ENCODE data around the gene FBXO40. TPM values are rescaled to one million over a fixed set of nuclear protein-coding genes. Genes with fewer than 3 reads are reported as not detected.
A peak's percentile ranks its signal among the peaks of the same experiment; 100 is the strongest.

The FBXO40 gene, protein sequence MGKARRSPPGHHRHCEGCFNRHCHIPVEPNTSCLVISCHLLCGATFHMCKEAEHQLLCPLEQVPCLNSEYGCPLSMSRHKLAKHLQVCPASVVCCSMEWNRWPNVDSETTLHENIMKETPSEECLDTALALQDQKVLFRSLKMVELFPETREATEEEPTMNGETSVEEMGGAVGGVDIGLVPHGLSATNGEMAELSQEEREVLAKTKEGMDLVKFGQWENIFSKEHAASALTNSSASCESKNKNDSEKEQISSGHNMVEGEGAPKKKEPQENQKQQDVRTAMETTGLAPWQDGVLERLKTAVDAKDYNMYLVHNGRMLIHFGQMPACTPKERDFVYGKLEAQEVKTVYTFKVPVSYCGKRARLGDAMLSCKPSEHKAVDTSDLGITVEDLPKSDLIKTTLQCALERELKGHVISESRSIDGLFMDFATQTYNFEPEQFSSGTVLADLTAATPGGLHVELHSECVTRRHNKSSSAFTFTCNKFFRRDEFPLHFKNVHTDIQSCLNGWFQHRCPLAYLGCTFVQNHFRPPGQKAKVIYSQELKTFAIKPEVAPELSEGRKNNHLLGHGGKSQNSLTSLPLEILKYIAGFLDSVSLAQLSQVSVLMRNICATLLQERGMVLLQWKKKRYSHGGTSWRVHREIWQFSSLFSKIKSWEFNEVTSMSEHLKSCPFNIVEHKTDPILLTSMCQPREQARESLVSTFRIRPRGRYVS
- total RNA-seq: not detected
- polyA plus RNA-seq: not detected

DNA sequence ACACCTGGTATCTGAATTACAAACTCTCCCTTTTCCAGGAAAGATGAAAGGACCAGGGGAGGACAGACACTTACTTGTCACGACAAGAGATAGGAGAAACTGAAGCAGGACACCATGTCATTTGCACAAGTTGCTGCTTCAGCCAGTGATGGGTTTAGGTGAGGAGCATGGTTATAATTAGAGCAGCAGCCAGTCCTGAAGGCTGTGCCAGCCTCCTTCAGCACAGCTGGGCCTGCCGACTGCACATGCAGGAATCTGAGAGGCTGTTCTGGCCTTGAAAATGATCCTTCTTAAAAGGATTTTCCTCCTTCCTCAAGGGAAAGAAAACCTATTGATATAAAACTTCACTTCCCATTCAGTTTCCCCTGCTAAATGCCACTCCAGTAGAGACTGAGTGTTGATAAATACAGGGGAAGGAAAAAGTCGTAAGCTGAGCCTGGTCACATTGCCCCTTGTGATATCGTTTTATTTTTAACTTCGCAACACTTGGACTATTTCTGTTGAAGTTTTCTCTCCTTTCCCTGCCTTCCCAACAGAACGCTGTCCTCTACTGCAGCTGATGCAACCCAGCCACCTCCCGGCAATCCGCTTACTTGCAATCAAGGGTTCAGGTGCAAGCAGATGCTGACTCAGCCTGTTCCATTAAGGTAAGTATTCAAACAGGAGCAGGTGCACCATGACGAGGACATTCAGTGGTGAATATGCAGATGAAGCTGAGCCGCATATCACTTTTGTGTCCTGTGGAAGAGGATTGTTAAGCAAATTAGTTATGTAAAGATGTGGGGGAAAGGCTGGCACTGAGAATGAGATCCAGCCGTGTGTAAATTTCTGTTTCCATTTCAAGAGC, at the start of gene FBXO40:
TSS of gene FBXO40 (plus strand) at position 524 of the 847 bp plus-strand sequence. CDS start 27,197 bp downstream, outside the sequence.
- Histone ChIP-seq H3K4me3 (ENCODE audit: low read depth, low read length) (no peak within 1 kb of the TSS), H3K27ac (ENCODE audit: low read depth) (no peak within 1 kb of the TSS), H3K4me1 (ENCODE audit: insufficient read depth) (no peaks in the 10 kb centered on the region), H3K36me3 (ENCODE audit: insufficient read depth) (no peaks in the 10 kb centered on the region)
- DNase-seq (ENCODE audit: extremely low spot score): no peak
- 34% methylated on average over 11 of the region's 11 CpGs for WGBS

DNA sequence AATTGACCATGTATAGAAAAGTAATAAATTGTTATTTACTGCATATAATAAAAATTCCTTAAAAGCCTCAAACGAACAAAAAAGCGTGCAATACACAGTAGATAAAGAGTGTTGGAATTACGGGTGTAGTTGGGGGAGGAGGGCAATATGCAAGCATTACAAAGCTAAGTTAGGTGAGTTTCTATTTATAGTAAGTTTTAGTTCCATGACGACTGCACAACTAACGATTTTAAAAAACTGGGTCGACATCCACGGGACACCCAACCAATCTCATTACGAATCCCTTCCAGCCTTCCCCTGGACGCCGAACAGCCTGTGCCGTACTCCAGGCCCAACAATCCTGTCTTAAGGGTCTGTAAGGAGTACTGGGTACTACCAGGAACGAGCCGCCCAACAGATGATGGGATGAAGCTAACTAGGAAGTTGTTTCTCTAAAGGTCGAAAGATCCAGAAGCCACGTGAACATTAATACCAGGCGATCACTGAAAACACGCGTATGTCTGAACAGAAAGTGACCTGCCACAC, 48.1 kb upstream of the FBXO40 start:
- DNase-seq (ENCODE audit: extremely low spot score): no peak
- peak overlapping the region; percentile 45 for H3K4me3 ChIP-seq (ENCODE audit: low read depth, low read length)
- no peaks in the 10 kb centered on the region for H3K4me1 ChIP-seq (ENCODE audit: insufficient read depth)
- whole genome bisulfite sequencing: 3% methylated on average over 18 of the region's 18 CpGs
- no peaks in the 10 kb centered on the region for H3K36me3 ChIP-seq (ENCODE audit: insufficient read depth)
- H3K27ac ChIP-seq (ENCODE audit: low read depth): no peak overlapping the region

DNA sequence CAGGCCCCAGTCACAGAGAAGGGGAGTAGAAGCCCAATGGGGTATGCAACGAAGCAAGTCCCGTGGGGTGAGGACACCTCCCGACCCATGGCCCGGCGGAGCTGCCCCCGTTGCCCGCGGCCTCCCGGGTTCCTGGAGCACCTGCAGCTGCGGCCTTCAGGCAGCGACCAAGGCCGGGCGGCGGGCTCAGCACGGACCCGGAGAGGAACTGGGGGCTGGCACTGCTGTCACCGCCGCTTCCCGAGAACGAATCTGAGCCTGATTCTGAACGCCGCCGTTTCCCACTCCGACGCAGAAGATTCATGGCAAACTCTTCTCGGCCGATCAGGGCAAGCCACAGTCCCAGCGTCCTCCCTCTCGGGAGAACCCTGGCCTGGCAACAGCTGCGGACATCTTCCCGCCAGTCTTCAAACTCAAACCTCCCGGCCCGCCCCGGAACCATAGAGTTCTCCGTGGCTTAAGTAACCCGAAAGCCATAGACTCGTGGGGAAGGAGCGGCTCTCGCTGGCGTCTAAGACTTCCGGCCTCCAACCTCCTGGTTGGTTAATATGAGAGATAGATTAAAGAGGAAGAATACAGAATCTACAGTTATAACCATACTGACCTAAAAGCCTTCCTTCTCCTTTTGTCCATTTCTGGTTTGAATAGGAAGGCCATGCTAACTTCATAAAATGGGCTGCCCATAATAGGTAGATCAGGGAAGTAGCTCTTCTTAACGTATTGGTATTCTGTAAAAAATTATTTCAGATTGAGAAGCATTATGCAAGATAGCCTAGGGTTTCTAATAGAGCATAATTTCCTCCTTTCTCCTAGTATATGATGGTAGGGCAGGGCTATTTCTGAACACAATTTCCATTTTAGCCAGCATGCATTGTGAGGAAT, 47.4 kb upstream of the FBXO40 start, which contains the start of gene POLQ:
TSS of gene POLQ (minus strand) at position 415 of the 882 bp plus-strand sequence. CDS start at position 304, 111 bp downstream.
- no peaks in the 10 kb centered on the region for H3K36me3 ChIP-seq (ENCODE audit: insufficient read depth)
- H3K4me1 ChIP-seq (ENCODE audit: insufficient read depth): no peaks in the 10 kb centered on the region
- peak within 1 kb of the TSS; percentile 45 for H3K4me3 ChIP-seq (ENCODE audit: low read depth, low read length)
- H3K27ac ChIP-seq (ENCODE audit: low read depth): no peak within 1 kb of the TSS
- WGBS: under 1% methylated on average over 42 of the region's 42 CpGs
- DNase-seq (ENCODE audit: extremely low spot score): peak; percentile 87

DNA sequence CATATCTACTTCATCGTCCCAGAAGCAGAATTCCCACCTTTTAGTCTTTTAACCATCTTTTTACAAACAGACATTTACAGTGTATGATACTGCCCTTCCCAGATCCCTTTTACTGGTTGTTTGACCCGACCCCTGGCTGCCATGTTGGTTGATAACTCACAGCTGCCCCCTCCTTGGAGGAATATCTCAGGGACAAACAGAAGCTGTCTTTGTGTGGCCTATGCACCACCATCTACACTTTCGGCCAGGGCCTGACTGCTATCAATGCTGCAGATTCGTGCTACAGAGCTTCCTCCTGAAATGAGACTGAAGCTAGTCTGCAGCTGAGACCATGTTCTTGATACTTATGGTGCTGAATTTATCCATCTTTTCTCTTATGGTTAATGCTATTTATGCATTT, 40.8 kb upstream of the FBXO40 start:
- 24% methylated on average over 4 of the region's 4 CpGs for WGBS
- Histone ChIP-seq H3K4me1 (ENCODE audit: insufficient read depth) (no peaks in the 10 kb centered on the region), H3K4me3 (ENCODE audit: low read depth, low read length) (no peak overlapping the region), H3K36me3 (ENCODE audit: insufficient read depth) (no peaks in the 10 kb centered on the region), H3K27ac (ENCODE audit: low read depth) (no peak overlapping the region)
- no peak for DNase-seq (ENCODE audit: extremely low spot score)

DNA sequence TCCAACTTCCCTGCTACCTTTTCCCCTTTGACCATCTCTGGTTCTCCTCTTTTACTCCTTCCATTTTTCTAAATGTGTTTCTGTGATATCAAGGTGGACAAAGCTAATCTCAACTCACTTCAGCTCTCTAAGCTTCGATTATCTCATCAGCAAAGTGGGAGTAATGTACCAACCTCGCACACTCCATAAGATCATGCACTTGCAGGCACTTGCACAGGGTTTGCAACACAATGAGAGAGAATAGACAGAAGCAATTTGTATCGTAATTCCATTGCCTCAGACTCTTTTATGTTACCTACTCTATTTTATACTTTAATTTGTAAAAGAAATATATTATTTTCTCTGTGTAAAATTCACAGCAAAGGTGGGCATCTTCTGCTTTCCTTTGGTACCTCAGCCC, 40.4 kb upstream of the FBXO40 start:
- H3K27ac ChIP-seq (ENCODE audit: low read depth): no peak overlapping the region
- H3K4me3 ChIP-seq (ENCODE audit: low read depth, low read length): no peak overlapping the region
- WGBS: 77% methylated on average over 3 of the region's 3 CpGs
- H3K4me1 ChIP-seq (ENCODE audit: insufficient read depth): no peaks in the 10 kb centered on the region
- H3K36me3 ChIP-seq (ENCODE audit: insufficient read depth): no peaks in the 10 kb centered on the region
- no peak for DNase-seq (ENCODE audit: extremely low spot score)

DNA sequence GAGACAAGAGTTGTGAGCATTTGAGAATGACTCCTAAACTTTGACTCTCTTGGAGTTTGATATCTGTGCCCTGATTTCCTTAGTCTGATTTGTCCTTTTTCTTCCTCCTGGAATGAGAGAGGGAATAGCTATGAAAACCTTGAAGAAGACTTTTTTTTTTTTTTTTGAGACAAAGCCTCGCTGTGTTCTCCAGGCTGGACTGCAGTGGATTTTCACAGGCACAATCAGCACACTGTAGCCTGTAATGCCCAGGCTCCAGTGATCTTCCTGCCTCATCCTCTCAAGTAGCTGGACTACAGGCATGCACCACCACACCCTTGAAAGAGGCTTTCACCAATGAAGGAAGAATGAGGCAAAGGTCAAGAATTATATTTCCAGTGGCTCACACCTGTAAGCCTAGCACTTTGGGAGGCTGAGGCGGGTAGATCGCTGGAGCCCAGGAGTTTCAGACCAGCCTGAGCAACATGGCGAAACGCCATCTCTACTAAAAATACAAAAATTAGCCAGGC, 35.7 kb upstream of the FBXO40 start:
- H3K4me3 ChIP-seq (ENCODE audit: low read depth, low read length): no peak overlapping the region
- 92% methylated on average over 5 of the region's 5 CpGs for WGBS
- DNase-seq (ENCODE audit: extremely low spot score): no peak
- H3K36me3 ChIP-seq (ENCODE audit: insufficient read depth): no peaks in the 10 kb centered on the region
- no peak overlapping the region for H3K27ac ChIP-seq (ENCODE audit: low read depth)
- no peaks in the 10 kb centered on the region for H3K4me1 ChIP-seq (ENCODE audit: insufficient read depth)

DNA sequence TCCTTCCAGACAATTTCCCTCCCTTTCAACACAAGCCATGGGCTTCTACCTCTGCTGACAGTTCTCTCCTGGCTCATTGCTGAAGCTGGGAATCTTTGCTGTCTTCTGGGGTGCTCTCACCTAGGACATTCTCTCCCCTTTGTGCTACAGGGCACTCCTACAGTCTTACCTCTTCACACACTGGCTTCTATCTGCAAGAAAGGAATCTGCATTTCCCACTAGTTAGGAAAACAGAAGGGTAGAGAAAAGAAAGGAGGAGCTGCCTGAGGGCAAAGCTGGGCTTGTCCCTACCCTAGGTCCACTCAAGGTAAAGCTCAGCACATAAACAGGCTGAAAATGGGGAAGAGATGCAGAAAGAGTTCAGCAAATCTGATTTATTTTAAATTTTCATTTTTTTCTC, 31.0 kb upstream of the FBXO40 start:
- Histone ChIP-seq H3K4me3 (ENCODE audit: low read depth, low read length) (no peak overlapping the region), H3K36me3 (ENCODE audit: insufficient read depth) (no peaks in the 10 kb centered on the region), H3K27ac (ENCODE audit: low read depth) (no peak overlapping the region), H3K4me1 (ENCODE audit: insufficient read depth) (no peaks in the 10 kb centered on the region)
- no peak for DNase-seq (ENCODE audit: extremely low spot score)

DNA sequence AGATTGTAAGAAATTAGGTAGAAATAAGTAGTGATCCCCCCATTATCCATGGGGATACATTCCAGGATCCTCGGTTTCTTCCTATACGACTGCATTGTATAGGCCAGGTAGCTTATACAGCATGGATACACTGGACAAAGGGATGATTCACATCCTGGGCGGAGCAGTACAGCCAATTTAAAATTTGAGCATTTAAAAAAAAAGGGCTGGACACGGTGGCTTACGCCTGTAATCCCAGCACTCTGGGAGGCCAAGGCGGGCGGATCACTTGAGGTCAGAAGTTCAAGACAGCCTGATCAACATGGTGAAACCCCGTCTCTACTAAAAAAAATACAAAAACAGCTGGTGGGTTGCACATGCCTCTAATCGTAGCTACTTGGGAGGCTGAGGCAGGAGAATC, 26.4 kb upstream of the FBXO40 start:
- Histone ChIP-seq H3K4me1 (ENCODE audit: insufficient read depth) (peaks cover 2% of the 10 kb centered on the region), H3K27ac (ENCODE audit: low read depth) (no peak overlapping the region), H3K36me3 (ENCODE audit: insufficient read depth) (no peaks in the 10 kb centered on the region), H3K4me3 (ENCODE audit: low read depth, low read length) (no peak overlapping the region)
- WGBS: 79% methylated on average over 9 of the region's 9 CpGs
- no peak for DNase-seq (ENCODE audit: extremely low spot score)

DNA sequence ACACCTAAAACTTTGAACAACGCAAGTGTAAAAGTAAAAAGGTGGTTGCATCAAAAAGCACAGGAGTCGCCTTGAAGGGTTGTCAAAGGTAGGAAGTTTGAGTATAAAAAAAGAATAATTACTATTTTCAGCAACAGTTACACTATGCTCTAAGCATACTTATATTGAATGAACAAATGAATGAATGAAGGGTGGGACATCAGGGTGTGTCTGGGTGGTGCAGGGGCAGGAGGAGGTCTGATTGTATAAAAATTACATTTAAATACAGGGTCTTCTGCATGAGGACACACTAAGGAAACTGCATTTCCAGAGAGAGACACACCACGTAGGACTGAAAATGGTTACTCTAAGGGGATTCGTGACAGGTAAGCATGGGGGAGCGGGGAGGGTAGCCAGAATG, 25.5 kb upstream of the FBXO40 start, which contains the start of gene ARGFX:
TSS of gene ARGFX (plus strand) at position 301 of the 400 bp plus-strand sequence. CDS start 2,765 bp downstream, outside the sequence.
- H3K4me3 ChIP-seq (ENCODE audit: low read depth, low read length): no peak within 1 kb of the TSS
- no peak for DNase-seq (ENCODE audit: extremely low spot score)
- 90% methylated on average over 5 of the region's 5 CpGs for WGBS

DNA sequence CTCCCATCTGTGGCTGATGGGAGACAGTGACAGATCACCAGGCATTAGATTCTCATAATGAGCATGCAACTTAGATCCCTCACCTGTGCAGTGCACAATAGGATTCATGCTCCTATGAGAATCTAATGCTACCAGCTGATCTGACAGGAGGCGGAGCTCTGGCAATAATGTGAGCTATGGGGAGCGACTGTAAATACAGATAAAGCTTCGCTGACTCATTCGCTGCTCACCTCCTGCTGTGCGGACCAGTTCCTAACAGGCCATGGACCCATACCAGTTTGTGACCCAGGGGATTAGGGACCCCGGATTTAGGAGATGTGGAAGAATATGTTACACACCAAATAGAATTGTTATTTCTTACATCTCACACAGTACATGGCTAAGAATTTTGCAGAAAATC, 18.7 kb upstream of the FBXO40 start:
- Histone ChIP-seq H3K27ac (ENCODE audit: low read depth) (no peak overlapping the region), H3K36me3 (ENCODE audit: insufficient read depth) (no peaks in the 10 kb centered on the region)
- WGBS: 56% methylated on average over 6 of the region's 6 CpGs

More for the DNA sequence above, 25.5 kb upstream of the FBXO40 start, which contains the start of gene ARGFX:
- Histone ChIP-seq H3K27ac (ENCODE audit: low read depth) (no peak within 1 kb of the TSS), H3K4me1 (ENCODE audit: insufficient read depth) (peaks cover 2% of the 10 kb centered on the region), H3K36me3 (ENCODE audit: insufficient read depth) (no peaks in the 10 kb centered on the region)

DNA sequence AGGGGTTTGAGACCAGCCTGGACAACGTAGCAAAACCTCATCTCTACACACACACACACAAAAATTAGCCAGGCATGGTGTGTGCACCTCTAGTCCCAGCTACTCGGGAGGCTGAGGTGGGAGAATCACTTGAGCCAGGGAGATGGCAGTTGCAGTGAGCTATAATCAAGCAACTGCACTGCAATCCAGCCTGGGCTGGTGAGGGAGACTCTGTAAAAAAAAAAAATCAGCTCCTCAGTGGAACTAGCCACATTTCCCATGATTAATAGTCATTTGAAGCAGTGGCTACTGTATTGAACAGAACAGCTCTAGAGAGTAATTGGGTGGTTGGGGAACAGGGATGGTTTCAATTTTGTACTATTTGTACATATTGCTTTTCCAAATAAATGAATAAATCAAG, 11.5 kb upstream of the FBXO40 start:
- 52% methylated on average over 2 of the region's 2 CpGs for WGBS

More for the DNA sequence above, 18.7 kb upstream of the FBXO40 start:
- Histone ChIP-seq H3K4me1 (ENCODE audit: insufficient read depth) (no peaks in the 10 kb centered on the region), H3K4me3 (ENCODE audit: low read depth, low read length) (no peak overlapping the region)
- DNase-seq (ENCODE audit: extremely low spot score): no peak

DNA sequence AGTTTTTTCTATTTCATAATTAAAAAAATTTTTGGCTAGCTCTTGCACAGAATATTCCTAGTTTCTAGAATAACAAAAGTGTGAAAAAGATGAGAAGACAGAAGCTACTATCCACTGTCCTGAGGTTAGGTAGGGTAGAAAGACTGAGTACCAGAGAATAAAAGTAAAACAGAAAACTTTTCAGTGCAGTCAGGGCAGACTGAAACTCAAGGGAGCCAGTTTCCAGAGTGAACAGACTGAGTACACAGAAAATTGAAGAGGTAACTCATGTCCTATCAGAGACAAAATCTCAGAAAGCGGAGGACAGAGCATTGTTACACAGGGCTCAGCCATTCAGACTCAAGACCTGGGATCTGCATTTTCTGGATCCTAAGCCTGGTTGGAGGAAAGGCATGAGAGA, 8.8 kb upstream of the FBXO40 start:
- no peaks in the 10 kb centered on the region for H3K36me3 ChIP-seq (ENCODE audit: insufficient read depth)
- H3K4me3 ChIP-seq (ENCODE audit: low read depth, low read length): no peak overlapping the region
- H3K27ac ChIP-seq (ENCODE audit: low read depth): no peak overlapping the region
- no peaks in the 10 kb centered on the region for H3K4me1 ChIP-seq (ENCODE audit: insufficient read depth)
- DNase-seq (ENCODE audit: extremely low spot score): no peak
- WGBS: 76% methylated on average over 1 of the region's 1 CpG

More for the DNA sequence above, 11.5 kb upstream of the FBXO40 start:
- Histone ChIP-seq H3K36me3 (ENCODE audit: insufficient read depth) (no peaks in the 10 kb centered on the region), H3K27ac (ENCODE audit: low read depth) (no peak overlapping the region), H3K4me1 (ENCODE audit: insufficient read depth) (no peaks in the 10 kb centered on the region), H3K4me3 (ENCODE audit: low read depth, low read length) (no peak overlapping the region)
- DNase-seq (ENCODE audit: extremely low spot score): no peak
